Endothelial cell of umbilical vein (primary cell): Measurements from ENCODE around the gene CDK10. TPM values are rescaled to one million over a fixed set of nuclear protein-coding genes. Genes with fewer than 3 reads are reported as not detected.

Experiments
- BruUV-seq: library from RNA; stranded (reverse); fragments of 400-500 nt; replicated peaks from 2 replicates; lab custom pipeline; 2021; lab: Mats Ljungman, UMichigan
- CTCF ChIA-PET: fragments of 300-600, 350-600 bp; sonication (Branson Sonifier 250); formaldehyde crosslinking; loops from one replicate; lab custom pipeline; 2021; ENCODE audit warnings: antibody characterized with exemption, inconsistent platforms; lab: Charles Lee
- POLR2A ChIA-PET: fragments of 300-600, 350-600 bp; sonication (Branson Sonifier 250); formaldehyde crosslinking; loops from one replicate; lab custom pipeline; 2021; ENCODE audit warnings: antibody characterized with exemption, inconsistent platforms; lab: Charles Lee
- DNase-seq: peaks from one replicate; pipeline ENCODE4 v3.0.0-alpha.2; 2011; ENCODE audit warnings: low read depth, low spot score
- FAIRE-seq: peaks from 2 replicates; lab custom pipeline; 2011; peaks lifted over from hg19 to GRCh38; lab: Jason Lieb, UNC
- H2AFZ ChIP-seq: 2 replicates; pipeline ENCODE4 v1.6.0; 2012; ENCODE audit warnings: low read depth, low read length, control low read depth, inconsistent platforms
- H3K27ac ChIP-seq: 2 replicates; pipeline ENCODE4 v1.5.1; 2011; ENCODE audit warnings: low read depth, mild to moderate bottlenecking, control low read depth, low read length, moderate library complexity; ENCODE audit not compliant: insufficient read depth
- H3K27me3 ChIP-seq, 2 experiments: 2 replicates each; pipeline versions ENCODE4 v1.6.0 to v1.6.1; 2011; ENCODE audit warnings: low read length in 2 of 2, mixed read lengths in 1 of 2; ENCODE audit not compliant: control insufficient read depth in 2 of 2, insufficient read depth in 2 of 2
- H3K36me3 ChIP-seq, 2 experiments: 2 replicates in 1 of 2; 3 replicates in 1 of 2; pipeline ENCODE4 v1.5.1; 2011; ENCODE audit warnings: low read length in 2 of 2, mild to moderate bottlenecking in 1 of 2, moderate library complexity in 1 of 2; ENCODE audit not compliant: control insufficient read depth in 2 of 2, insufficient read depth in 2 of 2; ENCODE audit errors: extremely low read depth in 1 of 2
- H3K4me1 ChIP-seq: 3 replicates; pipeline ENCODE4 v1.5.1; 2011; ENCODE audit warnings: mild to moderate bottlenecking, low read length; ENCODE audit not compliant: control insufficient read depth, insufficient read depth; ENCODE audit errors: extremely low read depth
- H3K4me2 ChIP-seq: 2 replicates; pipeline ENCODE4 v1.6.1; 2011; ENCODE audit warnings: low read length, control low read depth, mixed read lengths; ENCODE audit not compliant: insufficient read depth
- H3K4me3 ChIP-seq, 3 experiments: fragments of 200-600 bp in 1 of 3; sonication (generic), shearing (Covaris generic) in 1 of 3; replicated peaks in 1 of 3; 2 replicates each; pipeline ENCODE4 v1.5.1; 2011 to 2016; ENCODE audit warnings: control low read depth in 3 of 3, low read length in 3 of 3, mild to moderate bottlenecking in 2 of 3, inconsistent platforms in 1 of 3, low read depth in 1 of 3, moderate library complexity in 1 of 3; ENCODE audit not compliant: insufficient read depth in 1 of 3
- H3K79me2 ChIP-seq: 2 replicates; pipeline ENCODE4 v1.6.0; 2012; ENCODE audit warnings: low read length, inconsistent platforms; ENCODE audit not compliant: control insufficient read depth, insufficient read depth
- H3K9ac ChIP-seq: replicated peaks from 2 replicates; pipeline ENCODE3; 2011; ENCODE audit warnings: low read length, control low read depth; ENCODE audit not compliant: insufficient read depth; ENCODE audit errors: extremely low read depth
- H3K9me1 ChIP-seq: replicated peaks from 3 replicates; pipeline ENCODE4 v1.6.0; 2011; ENCODE audit warnings: mild to moderate bottlenecking, low read length; ENCODE audit not compliant: control insufficient read depth, insufficient read depth; ENCODE audit errors: extremely low read depth
- H3K9me3 ChIP-seq: replicated peaks from 2 replicates; pipeline ENCODE4 v1.5.1; 2012; ENCODE audit warnings: low read length, inconsistent platforms; ENCODE audit not compliant: control insufficient read depth, insufficient read depth
- H4K20me1 ChIP-seq: replicated peaks from 2 replicates; pipeline ENCODE3; 2011; ENCODE audit warnings: mild to moderate bottlenecking, low read length; ENCODE audit not compliant: control insufficient read depth, insufficient read depth; ENCODE audit errors: extremely low read depth
- EZH2 ChIP-seq: IDR thresholded peaks from 2 replicates; pipeline ENCODE4 v1.6.1; 2012; ENCODE audit warnings: borderline replicate concordance, low read depth, mild to moderate bottlenecking, moderate library complexity, low read length, inconsistent platforms; ENCODE audit not compliant: severe bottlenecking
- FOS ChIP-seq: IDR thresholded peaks from 2 replicates; pipeline ENCODE4 v1.6.1; 2011; ENCODE audit warnings: mild to moderate bottlenecking, low read length, moderate library complexity, borderline replicate concordance; ENCODE audit not compliant: insufficient read depth
- GATA2 ChIP-seq: IDR thresholded peaks from 2 replicates; pipeline ENCODE4 v1.7.0; 2011; ENCODE audit warnings: low read depth, mild to moderate bottlenecking, moderate library complexity, mixed read lengths, low read length; ENCODE audit not compliant: insufficient read length, insufficient read depth
- JUN ChIP-seq: IDR thresholded peaks from 2 replicates; pipeline ENCODE4 v1.6.1; 2011; ENCODE audit warnings: borderline replicate concordance, low read depth; ENCODE audit not compliant: insufficient read length, insufficient read depth
- MYC ChIP-seq: IDR thresholded peaks from one replicate; pipeline ENCODE4 v1.6.1; 2011; ENCODE audit warnings: mild to moderate bottlenecking, low read depth, low read length
- POLR2A ChIP-seq: IDR thresholded peaks from 2 replicates; pipeline ENCODE4 v1.6.1; 2012; ENCODE audit warnings: low read depth, mild to moderate bottlenecking, control low read depth, low read length
- POLR2AphosphoS5 ChIP-seq: IDR thresholded peaks from 2 replicates; pipeline ENCODE4 v1.6.1; 2012; ENCODE audit warnings: low read depth, mild to moderate bottlenecking, control low read depth, low read length, moderate library complexity; ENCODE audit not compliant: insufficient read depth
- dilution Hi-C: fragments of 300-500 bp; cut with MboI; formaldehyde crosslinking; loops from one replicate; pipeline ENCODE4 v1.15.0; 2019; ENCODE audit warnings: low sequenced_read_pairs; ENCODE audit not compliant: extremely low pct_ligation_motif_present
- intact Hi-C: fragments of 100-400 bp; cut with micrococcal nuclease; formaldehyde crosslinking; loops from one replicate; pipeline ENCODE4 v1.10.0; 2022
- polyA plus RNA-seq, 4 experiments: library from polyadenylated mRNA; depleted of rRNA in 3 of 4; stranded (reverse) in 3 of 4; unstranded in 1 of 4; fragments of >200 nt; gene quantifications; 2 replicates each; pipeline versions ENCODE4 v1.2.1 to v1.2.3, GENCODE V29; 2011 to 2012; ENCODE audit warnings: missing spikeins in 1 of 4
- total RNA-seq: library from RNA; stranded (reverse); gene quantifications from 2 replicates; pipeline ENCODE4 v1.2.3, GENCODE V29; 2021
- TF ChIP-seq, protein P1 (sequence below): IDR thresholded peaks from 2 replicates; pipeline ENCODE4 v1.6.1; 2011; ENCODE audit not compliant: insufficient read depth, insufficient read length
- TF ChIP-seq, protein P2 (sequence below), 2 donors: IDR thresholded peaks; 1 replicate in 1 of 2; 2 replicates in 1 of 2; pipeline ENCODE4 v1.5.1; 2011; ENCODE audit warnings: low read length in 2 of 2, mild to moderate bottlenecking in 2 of 2, moderate library complexity in 2 of 2, control low read depth in 1 of 2, inconsistent platforms in 1 of 2, low read depth in 1 of 2; ENCODE audit not compliant: insufficient read depth in 1 of 2; ENCODE audit errors: extremely low read depth in 1 of 2

Gene CDK10
- total and polyA plus RNA-seq, 2 donors (not counting 3 experiments of a cell fraction or from before 2014, with no cell fraction given), result 74.5 to 99.9 TPM

DNA sequence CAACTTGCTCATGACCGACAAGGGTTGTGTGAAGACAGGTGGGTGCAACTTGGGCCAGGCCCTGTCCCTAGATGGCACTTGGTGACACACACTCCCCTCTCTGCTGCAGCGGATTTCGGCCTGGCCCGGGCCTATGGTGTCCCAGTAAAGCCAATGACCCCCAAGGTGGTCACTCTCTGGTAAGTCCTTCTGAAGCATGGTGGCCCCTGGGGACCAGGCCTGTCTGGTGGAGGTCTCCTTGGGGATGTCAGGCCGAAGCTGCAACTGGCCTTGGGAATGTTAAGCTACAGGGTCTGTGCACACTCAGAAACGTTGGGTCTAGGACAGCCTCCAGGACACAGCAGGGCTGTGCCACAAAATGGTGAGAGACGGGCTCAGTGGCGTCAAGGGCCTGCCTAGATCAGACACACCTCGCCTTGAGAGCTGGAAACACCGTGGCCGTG, 6.8 kb downstream of the CDK10 start:
- Histone ChIP-seq H3K79me2 (peaks cover 2% of the 10 kb centered on the region), H3K4me1 (no peaks in the 10 kb centered on the region), H3K36me3 (peaks cover 3 to 39% of the 10 kb centered on the region in 2 experiments), H2AFZ (no peak overlapping the region), H3K27me3 (no peaks in the 10 kb centered on the region), H3K9me1 (no peaks in the 10 kb centered on the region), H3K9me3 (no peaks in the 10 kb centered on the region), H3K27ac (no peak overlapping the region), H3K4me3 (no peak overlapping the region), H3K4me2 (no peak overlapping the region), H4K20me1 (no peaks in the 10 kb centered on the region), H3K9ac (no peak overlapping the region)
- POLR2A ChIA-PET, result no interaction called here
- FAIRE-seq (no peak), DNase-seq (no peak)
- dilution Hi-C loops (no loop called here), intact Hi-C loops (no loop called here)
- BruUV-seq, result no TSS peak
- TF ChIP-seq FOS (no peak), JUN (no peak), EZH2 (no peak)
- TF ChIP-seq, protein P1, sequence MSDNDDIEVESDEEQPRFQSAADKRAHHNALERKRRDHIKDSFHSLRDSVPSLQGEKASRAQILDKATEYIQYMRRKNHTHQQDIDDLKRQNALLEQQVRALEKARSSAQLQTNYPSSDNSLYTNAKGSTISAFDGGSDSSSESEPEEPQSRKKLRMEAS, result no peak
- CTCF ChIA-PET, result no interaction called here

DNA sequence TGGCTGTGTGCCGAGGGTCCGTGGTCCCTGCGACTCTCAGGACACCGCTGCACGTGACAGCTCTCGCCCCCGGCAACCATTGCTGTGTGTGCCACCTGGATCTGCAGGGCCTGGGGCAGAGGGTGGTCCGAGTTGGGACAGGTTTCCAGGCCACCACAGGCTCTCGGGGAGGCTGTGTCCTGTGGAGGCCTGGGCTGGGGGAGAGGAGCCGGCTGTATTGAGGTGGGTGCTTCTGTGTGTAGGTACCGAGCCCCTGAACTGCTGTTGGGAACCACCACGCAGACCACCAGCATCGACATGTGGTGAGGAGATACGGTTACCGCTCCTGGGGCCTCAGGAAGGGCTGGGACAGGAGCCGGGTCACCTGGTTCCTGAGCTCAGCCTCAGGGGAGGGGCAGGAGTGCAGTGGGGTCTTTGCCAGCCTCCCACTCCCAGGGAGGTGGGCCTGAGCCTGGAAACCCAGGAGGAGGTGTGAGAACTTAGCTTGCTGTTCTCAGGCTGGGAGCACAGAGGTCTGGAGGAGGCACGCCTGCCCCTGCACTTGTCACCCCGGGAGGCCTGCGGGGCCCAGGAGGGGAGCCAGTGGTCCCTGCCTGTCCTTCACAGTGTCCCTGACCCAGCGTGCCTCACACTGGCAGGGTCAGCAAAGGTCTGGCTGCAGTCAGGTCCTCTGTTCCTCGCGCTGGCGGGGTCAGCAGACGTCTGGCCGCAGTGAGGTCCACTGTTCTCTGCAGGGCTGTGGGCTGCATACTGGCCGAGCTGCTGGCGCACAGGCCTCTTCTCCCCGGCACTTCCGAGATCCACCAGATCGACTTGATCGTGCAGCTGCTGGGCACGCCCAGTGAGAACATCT, 7.7 kb downstream of the CDK10 start:
- H4K20me1 ChIP-seq, result no peaks in the 10 kb centered on the region
- no peaks in the 10 kb centered on the region for H3K4me1 ChIP-seq
- H3K27ac ChIP-seq, result no peak overlapping the region
- H3K79me2 ChIP-seq, result no peaks in the 10 kb centered on the region
- H2AFZ ChIP-seq, result no peak overlapping the region
- dilution Hi-C loops, result no loop called here
- intact Hi-C loops, result no loop called here
- DNase-seq (no peak), FAIRE-seq (no peak)
- POLR2A ChIA-PET, result no interaction called here
- TF ChIP-seq EZH2 (no peak), POLR2A (no peak), MYC (no peak), JUN (no peak), FOS (no peak), GATA2 (no peak), POLR2AphosphoS5 (no peak)
- TF ChIP-seq, protein P1, result no peak
- TF ChIP-seq, protein P2, sequence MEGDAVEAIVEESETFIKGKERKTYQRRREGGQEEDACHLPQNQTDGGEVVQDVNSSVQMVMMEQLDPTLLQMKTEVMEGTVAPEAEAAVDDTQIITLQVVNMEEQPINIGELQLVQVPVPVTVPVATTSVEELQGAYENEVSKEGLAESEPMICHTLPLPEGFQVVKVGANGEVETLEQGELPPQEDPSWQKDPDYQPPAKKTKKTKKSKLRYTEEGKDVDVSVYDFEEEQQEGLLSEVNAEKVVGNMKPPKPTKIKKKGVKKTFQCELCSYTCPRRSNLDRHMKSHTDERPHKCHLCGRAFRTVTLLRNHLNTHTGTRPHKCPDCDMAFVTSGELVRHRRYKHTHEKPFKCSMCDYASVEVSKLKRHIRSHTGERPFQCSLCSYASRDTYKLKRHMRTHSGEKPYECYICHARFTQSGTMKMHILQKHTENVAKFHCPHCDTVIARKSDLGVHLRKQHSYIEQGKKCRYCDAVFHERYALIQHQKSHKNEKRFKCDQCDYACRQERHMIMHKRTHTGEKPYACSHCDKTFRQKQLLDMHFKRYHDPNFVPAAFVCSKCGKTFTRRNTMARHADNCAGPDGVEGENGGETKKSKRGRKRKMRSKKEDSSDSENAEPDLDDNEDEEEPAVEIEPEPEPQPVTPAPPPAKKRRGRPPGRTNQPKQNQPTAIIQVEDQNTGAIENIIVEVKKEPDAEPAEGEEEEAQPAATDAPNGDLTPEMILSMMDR (IDR thresholded peaks at IDR 0.05; ENCODE audit: extremely low read depth in 1 of 2, insufficient read depth in 1 of 2, low read depth in 1 of 2, low read length in 2 of 2), result no peak
- H3K27me3 ChIP-seq, result no peaks in the 10 kb centered on the region
- peaks cover under 1 to 38% of the 10 kb centered on the region in 2 experiments for H3K36me3 ChIP-seq
- BruUV-seq, result no TSS peak
- H3K9me3 ChIP-seq, result no peaks in the 10 kb centered on the region
- no peaks in the 10 kb centered on the region for H3K9me1 ChIP-seq
- H3K4me3 ChIP-seq, result no peak overlapping the region
- CTCF ChIA-PET, result no interaction called here
- H3K4me2 ChIP-seq, result no peak overlapping the region
- no peak overlapping the region for H3K9ac ChIP-seq
